Measurements from ENCODE around the gene SULT1A2. TPM values are rescaled to one million over a fixed set of nuclear protein-coding genes. Genes with fewer than 3 reads are reported as not detected.
"Not testable (repeated sequence)": the region's sequence is repeated elsewhere in the genome, so short reads cannot be mapped to it uniquely, and the experiment has no call there.

Gene SULT1A2
- total RNA-seq: 1.1 TPM

DNA sequence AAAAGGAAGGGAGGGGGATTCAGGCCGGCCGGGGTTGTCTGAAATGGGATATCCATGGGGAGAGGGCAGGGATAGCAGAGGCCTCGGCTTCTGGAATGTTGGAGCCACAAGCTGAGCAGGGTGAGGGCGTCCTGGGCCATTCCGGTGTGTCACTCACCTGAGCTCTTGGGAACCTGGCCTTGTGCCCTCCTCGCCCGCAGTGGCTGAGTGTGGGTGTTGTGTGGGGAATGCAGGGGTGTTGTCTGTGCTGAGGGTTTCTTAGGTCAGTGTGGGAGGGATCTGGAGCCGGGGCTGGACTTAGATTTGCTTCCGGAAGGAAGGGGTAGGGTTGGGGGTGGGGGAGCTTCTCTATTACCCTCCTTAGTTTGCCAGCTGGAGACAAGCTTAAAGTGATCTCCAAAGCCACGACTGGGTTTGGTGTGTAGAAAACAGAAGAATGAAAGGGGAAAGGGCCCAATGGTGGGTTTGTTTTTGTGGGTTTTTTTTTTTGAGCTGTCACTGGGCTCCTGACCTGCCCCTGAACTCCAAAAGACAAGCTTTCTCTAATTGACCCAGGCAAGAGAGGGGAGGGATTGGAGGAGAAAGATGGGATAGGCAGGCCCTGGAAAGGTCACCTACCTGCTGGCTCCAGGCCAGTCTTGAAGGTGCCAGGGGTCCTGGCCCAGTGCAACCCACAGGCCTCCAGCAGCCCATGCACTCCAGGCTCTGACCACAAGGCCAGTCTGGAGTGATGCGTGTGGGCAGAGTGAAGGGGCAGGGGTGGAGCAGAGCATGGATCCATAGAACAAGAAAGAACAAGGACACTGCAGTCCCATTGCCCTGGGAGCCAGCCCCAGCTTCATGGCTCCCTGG lies at the start of gene SULT1A2:
Gene SULT1A2 (minus strand): TSS at position 211 of the 852 bp plus-strand sequence. CDS start 1,120 bp downstream, outside the sequence.
- peak; percentile 27 for DNase-seq (ENCODE audit: low spot score)

- DNase-seq (ENCODE audit: low spot score): not testable (repeated sequence)
Measured at GRCh38 chr16:28639959-28640358, 43.1 kb upstream of the SULT1A2 start.

DNA sequence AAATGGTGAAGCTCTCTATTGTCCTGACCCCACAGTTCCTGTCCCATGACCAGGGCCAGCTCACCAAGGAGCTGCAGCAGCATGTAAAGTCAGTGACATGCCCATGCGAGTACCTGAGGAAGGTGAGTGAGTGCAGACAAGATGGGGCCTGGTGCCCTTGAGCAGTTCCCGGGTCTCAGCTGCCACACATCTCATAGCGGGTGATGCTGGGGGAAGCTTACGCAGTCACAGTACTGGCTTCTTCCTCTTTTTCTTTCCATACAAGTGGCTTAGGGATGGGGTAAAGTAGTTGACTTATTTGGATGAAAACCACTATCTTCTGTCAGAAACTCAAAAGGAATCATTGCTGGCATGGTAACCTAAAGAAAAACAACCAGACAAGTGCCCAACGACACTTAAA lies 41.5 kb upstream of the SULT1A2 start:
- DNase-seq (ENCODE audit: low spot score): not testable (repeated sequence)

GRCh38 chr16:28637765-28638164 lies 40.9 kb upstream of the SULT1A2 start, which contains the start of gene NPIPB8:
Gene NPIPB8, plus strand, starts transcription at chr16:28638065. Its CDS starts 296 bp downstream, at chr16:28638361.
- not testable (repeated sequence) for DNase-seq (ENCODE audit: low spot score)

GRCh38 chr16:28636093-28636823 lies 39.4 kb upstream of the SULT1A2 start:
- DNase-seq (ENCODE audit: low spot score): not testable (repeated sequence)

- DNase-seq (ENCODE audit: low spot score): not testable (repeated sequence)
Measured at GRCh38 chr16:28630905-28631304, 34.1 kb upstream of the SULT1A2 start.

GRCh38 chr16:28623172-28623711 lies 26.4 kb upstream of the SULT1A2 start:
- no peak for DNase-seq (ENCODE audit: low spot score)

DNA sequence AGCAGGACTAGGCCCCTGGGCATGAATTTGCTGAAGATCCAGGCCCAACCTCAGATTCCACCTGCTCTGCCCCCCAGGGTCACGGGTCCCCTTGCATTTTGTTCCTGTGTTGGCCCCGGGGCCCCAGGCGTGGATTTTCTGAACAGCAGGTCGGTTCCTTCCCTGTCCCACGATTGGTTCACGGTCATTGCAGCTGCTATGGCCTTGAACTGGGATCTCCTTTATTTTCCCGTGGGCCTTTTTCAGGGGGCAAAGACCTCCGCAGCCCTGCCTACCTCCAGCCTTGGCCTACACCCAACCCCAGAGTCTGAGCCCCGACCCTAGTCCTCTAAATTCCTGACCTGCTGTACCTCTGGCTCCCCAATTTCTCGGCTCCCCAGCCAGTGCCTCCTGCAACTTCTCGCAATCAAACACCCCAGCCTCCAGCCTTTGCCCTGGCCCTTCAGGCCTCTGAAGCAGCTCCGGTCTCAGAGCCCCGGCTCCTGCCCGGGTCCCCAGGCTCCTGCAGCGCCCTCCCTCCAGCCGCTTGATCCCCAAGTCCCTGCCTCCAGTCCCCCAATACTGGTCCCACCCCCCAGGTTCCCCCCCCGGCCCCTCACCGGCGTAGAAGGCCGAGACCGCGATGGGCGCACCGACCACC lies 25.8 kb upstream of the SULT1A2 start:
- not testable (repeated sequence) for DNase-seq (ENCODE audit: low spot score)

- DNase-seq (ENCODE audit: low spot score): no peak
Measured at GRCh38 chr16:28621481-28622155, 24.8 kb upstream of the SULT1A2 start.

DNA sequence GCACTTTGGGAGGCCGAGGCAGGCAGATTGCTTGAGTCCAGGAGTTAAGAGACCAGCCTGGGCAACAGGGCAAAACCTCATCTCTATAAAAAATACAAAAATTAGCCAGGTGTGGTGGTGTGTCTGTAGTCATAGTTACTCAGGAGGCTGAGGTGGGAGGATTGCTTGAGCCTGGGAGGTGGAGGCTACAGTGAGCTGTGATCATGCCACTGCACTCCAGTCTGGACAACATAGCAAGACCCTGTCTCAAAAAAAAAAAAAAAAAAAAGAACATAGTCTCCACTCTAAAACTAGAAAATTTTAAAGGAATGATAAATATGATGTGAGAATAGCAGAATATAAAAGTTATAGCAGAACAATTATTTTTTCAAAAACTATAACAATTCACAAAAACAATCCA lies 23.5 kb upstream of the SULT1A2 start:
- not testable (repeated sequence) for DNase-seq (ENCODE audit: low spot score)

- no peak for DNase-seq (ENCODE audit: low spot score)
Measured at GRCh38 chr16:28617874-28618273, 21.0 kb upstream of the SULT1A2 start.

GRCh38 chr16:28616636-28617035 lies 19.8 kb upstream of the SULT1A2 start:
- no peak for DNase-seq (ENCODE audit: low spot score)

GRCh38 chr16:28616224-28616577 lies 19.4 kb upstream of the SULT1A2 start:
- not testable (repeated sequence) for DNase-seq (ENCODE audit: low spot score)

DNA sequence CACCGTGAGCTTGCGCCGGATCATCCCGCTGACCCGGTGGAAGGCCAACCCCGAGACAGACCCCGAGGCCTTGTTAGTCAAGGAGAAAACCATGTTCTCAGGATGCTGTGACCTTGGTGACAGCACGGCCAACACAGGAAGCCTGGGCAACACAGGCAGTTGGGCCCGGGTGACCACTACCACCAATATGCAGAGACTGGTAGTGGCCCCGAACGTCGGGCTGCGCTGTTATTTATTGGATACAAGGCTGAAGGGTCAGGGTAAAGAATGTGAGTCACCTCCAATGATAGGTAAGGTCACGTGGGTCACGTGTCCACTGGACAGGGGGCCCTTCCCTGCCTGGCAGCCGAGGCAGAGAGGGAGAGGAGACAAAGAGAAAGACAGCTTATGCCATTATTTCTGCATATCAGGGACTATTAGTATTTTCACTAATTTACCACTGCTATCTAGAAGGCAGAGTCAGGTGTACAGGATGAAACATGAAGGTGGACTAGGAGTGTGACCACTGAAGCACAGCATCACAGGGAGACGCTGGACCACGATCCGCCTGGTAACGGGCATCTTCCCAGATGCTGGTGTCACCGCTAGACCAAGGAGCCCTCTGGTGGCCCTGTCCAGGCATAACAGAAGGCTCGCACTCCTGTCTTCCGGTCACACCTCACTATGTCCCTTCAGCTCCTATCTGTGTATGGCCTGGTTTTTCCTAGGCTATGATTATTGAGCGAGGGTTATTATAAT lies 18.8 kb upstream of the SULT1A2 start:
- peak; percentile 65 for DNase-seq (ENCODE audit: low spot score)

DNA sequence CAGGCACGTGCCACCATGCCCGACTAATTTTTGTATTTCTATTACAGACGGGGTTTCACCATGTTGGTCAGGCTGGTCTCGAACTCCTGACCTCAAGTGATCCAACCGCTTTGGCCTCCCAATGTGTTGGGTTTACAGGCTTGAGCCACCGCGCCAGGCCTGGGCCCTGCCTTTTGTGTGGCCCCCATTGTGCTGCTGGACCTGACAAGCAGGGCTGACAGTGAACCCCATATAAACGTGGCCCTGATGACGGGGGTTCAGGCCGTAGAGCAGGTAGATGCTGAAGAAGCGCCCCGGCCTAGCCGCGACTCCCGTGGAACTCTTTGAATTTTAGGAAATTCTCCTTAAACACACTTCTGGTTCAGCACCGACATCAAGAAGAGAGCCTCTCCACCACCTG lies 17.7 kb upstream of the SULT1A2 start:
- not testable (repeated sequence) for DNase-seq (ENCODE audit: low spot score)

DNA sequence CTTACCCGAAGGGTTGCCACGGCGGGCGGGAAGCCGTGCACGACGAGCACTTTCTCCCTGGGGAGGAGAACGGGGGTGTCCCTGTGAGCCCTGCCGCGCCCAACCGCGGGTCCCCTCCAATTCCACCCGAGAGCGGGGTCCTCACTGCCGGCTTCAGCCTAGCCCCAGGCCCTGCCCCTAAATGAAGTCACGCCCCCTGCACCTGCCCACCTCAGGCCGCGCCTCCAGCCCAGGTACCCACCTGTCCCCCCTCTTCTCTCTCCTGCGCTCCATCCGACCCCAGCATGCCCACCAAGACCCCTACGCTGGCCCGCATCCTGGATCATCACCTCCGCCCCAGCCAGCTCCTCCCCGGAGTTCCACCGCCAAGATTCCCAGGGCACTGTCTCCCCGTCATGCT lies 17.1 kb upstream of the SULT1A2 start:
- DNase-seq (ENCODE audit: low spot score): not testable (repeated sequence)

DNA sequence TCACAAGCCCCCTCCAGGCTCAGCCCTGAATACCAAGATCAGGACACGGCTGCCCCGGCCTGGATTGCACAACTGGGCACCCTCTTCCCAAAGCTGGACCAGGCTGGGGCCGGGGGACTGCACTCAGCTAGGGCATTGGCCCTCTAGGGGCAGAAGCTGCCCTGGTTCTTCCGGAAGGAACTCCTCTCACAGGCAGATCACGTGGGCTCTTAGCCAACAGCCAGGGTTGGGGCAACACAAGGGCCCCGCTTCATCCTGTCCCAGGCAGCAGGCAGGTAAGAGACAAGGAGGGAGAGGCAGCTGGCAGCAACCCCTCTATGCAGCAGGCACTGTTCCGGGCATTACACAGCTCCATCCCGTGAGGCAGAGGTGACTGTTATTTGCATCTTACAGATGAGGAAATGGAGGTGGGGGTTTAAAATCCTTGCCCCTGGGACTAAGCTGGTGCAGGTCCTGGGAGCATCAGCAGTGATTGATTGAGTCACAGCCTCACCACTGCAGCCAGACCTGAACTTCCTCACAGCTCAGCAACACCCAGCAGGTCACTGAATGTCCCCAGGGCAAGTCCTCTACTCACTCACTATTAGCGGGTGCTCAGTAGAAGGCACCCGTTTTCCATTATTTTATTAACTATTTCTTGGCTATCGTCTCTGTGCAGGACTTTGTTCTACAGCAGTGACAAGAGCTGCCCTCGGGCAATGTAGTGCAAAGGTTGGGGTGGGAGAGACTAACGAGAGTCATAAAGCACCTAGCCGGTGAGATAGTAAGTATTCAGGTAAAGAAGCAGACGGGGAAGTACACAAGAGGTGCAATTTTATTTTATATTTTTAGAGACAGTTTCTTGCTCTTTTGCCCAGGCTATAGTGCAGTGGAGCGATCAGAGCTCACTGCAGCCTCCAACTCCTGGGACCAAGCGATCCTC lies 15.8 kb upstream of the SULT1A2 start:
- not testable (repeated sequence) for DNase-seq (ENCODE audit: low spot score)

DNA sequence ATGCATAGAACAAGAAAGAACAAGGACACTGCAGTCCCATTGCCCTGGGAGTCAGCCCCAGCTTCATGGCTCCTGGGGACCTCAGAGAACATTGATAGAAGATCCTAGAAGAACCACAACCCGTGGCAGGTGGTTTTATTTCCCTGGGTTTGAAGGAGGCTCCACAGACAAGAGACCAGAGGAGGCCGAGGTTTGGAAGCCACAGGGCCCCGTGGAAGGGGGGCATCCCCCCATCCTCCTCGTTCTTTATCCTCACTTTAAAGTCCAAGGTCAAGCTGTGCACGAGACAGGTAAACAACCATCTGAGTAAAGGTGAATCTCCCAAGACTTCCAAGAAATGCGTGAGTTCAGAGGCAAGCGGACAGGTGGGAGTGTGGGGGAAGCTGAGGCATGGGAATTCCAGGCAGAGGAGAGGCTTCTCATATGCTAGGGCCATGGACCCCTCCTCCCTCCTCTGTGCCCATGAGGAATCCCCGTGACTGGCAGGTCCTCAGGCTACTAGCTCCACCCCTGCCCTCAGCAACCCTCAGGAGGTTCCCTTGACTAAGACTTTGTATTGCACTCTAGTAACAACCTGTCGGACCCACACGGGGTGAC lies 13.8 kb upstream of the SULT1A2 start:
- no peak for DNase-seq (ENCODE audit: low spot score)
